HFFc6 (cell line): ENCODE data around the gene PPP1R9B. TPM values are rescaled to one million over a fixed set of nuclear protein-coding genes. Genes with fewer than 3 reads are reported as not detected.

Source experiments
- DNase-seq: peaks from one replicate; pipeline ENCODE4 v3.0.0-alpha.2; 2018
- H3K27ac Mint-ChIP-seq: 2 replicates; pipeline ENCODE4 v1.8.0; 2020; ENCODE audit warnings: mild to moderate bottlenecking, mixed read lengths
- H3K27me3 Mint-ChIP-seq: 2 replicates; pipeline ENCODE4 v1.8.0; 2021; ENCODE audit warnings: mild to moderate bottlenecking, moderate library complexity, mixed read lengths; ENCODE audit not compliant: insufficient read depth
- H3K36me3 Mint-ChIP-seq: 2 replicates; pipeline ENCODE4 v1.8.0; 2021; ENCODE audit warnings: low read depth, mixed read lengths
- H3K4me1 Mint-ChIP-seq: 2 replicates; pipeline ENCODE4 v1.8.0; 2020; ENCODE audit warnings: low read depth, mixed read lengths
- H3K4me3 Mint-ChIP-seq: 2 replicates; pipeline ENCODE4 v1.8.0; 2020; ENCODE audit warnings: mild to moderate bottlenecking, moderate library complexity, mixed read lengths
- H3K9me3 Mint-ChIP-seq: 2 replicates; pipeline ENCODE4 v1.8.0; 2020; ENCODE audit warnings: mild to moderate bottlenecking, mixed read lengths
- total RNA-seq, 6 experiments: library from RNA; stranded (reverse); fragmentation: NEBNext Ultra II Directional; extraction: Animal tissue kit (Norgen Biotek cat#: 25700); gene quantifications; 2 replicates in 1 of 6; 3 replicates in 5 of 6; pipeline ENCODE4 v1.2.3, GENCODE V29; 2021
- TF ChIP-seq, protein P1 (sequence below): fragments of 200-600 bp; sonication (generic); IDR thresholded peaks from 2 replicates; pipeline ENCODE4 v1.5.0; 2021; ENCODE audit warnings: antibody characterized with exemption, mild to moderate bottlenecking

Gene PPP1R9B
- total RNA-seq, 6 experiments from 2014 or later, result 66.4 to 78.5 (median 68.7) TPM

DNA sequence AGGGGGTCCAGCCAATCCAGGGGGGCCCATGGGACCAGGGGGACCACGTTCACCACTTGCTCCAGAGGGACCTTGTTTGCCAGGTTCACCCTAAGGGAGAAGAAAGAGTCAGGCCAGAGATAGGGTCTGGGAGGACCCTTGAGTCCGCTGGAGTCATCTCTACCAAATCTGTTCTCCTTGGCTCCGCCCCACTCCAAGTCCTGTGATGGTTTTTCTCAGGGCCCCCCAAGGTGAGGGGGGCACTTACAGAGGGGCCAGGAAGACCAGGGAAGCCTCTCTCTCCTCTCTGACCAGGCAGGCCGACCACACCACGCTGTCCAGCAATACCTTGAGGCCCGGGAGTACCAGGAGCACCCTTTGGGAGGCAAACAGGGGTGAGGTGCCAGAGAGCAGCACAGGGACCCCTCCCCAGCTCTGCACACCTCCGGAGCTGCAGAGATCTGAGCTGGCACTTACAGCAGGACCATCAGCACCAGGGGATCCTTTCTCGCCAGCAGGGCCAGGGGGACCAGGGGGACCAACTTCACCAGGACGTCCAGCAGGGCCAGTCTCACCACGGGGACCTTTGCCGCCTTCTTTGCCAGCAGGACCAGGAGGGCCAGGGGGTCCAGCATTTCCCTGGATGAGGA, 38.6 kb upstream of the PPP1R9B start:
- Mint-ChIP-seq H3K27ac (peak overlapping the region; percentile 100), H3K9me3 (peaks cover 11% of the 10 kb centered on the region), H3K36me3 (peaks cover 77% of the 10 kb centered on the region), H3K4me1 (peaks cover 100% of the 10 kb centered on the region), H3K4me3 (peak overlapping the region; percentile 100), H3K27me3 (peaks cover 86% of the 10 kb centered on the region)
- DNase-seq, result no peak
- TF ChIP-seq, protein P1, sequence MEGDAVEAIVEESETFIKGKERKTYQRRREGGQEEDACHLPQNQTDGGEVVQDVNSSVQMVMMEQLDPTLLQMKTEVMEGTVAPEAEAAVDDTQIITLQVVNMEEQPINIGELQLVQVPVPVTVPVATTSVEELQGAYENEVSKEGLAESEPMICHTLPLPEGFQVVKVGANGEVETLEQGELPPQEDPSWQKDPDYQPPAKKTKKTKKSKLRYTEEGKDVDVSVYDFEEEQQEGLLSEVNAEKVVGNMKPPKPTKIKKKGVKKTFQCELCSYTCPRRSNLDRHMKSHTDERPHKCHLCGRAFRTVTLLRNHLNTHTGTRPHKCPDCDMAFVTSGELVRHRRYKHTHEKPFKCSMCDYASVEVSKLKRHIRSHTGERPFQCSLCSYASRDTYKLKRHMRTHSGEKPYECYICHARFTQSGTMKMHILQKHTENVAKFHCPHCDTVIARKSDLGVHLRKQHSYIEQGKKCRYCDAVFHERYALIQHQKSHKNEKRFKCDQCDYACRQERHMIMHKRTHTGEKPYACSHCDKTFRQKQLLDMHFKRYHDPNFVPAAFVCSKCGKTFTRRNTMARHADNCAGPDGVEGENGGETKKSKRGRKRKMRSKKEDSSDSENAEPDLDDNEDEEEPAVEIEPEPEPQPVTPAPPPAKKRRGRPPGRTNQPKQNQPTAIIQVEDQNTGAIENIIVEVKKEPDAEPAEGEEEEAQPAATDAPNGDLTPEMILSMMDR, result no peak

DNA sequence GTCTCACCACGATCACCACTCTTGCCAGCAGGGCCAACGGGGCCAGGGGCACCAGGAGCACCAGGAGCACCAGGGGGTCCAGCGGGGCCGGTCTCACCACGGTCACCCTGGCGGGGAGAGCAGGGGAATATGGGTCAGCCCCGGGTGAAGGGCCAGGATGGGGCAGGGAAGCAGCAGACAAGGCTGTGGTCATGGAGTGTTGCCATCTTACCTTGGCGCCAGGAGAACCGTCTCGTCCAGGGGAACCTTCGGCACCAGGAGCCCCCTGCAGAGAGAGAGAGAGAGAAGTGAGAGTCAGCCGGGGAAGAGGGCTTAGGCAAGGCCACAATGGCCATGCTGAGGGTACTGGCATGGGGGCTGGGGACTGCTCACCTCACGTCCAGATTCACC, 38.0 kb upstream of the PPP1R9B start:
- H3K9me3 Mint-ChIP-seq, result peaks cover 9% of the 10 kb centered on the region
- H3K4me3 Mint-ChIP-seq, result peak overlapping the region; percentile 100
- peaks cover 100% of the 10 kb centered on the region for H3K4me1 Mint-ChIP-seq
- TF ChIP-seq, protein P1, result no peak
- peak overlapping the region; percentile 100 for H3K27ac Mint-ChIP-seq
- no peak for DNase-seq
- peaks cover 77% of the 10 kb centered on the region for H3K36me3 Mint-ChIP-seq
- peaks cover 86% of the 10 kb centered on the region for H3K27me3 Mint-ChIP-seq

DNA sequence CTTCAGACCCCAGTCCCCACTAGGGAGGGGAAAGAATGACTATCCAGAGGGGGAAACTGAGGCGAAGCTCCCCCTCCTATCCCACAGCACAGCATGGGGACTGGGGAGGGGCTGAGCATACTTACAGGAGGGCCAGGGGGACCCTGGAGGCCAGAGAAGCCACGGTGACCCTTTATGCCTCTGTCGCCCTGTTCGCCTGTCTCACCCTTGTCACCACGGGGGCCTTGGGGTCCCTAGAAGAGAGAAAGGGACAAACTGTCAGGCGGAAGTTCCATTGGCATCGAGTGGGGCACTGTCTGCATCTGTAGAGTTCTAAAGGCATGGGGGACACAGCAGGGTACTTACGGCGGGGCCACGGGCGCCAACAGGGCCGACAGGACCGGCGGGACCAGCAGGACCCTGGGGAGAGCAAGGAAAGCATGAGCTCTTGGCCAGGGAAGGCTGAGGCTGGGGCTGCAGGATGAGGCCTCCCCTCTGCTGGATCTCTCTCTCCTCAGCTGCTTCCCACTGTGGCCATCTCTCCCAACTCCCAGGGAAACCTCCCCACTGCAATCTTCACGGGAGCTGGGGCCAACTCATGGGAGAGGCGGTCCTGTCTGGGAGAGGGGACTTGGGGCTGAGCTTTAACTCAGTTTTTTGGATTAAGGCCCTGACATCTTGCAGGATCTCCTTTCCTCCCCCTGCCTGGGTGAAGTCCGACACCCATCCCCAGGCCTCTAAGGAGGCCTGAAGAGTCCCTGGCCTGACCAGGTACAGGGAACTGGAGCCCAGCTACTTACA, 37.5 kb upstream of the PPP1R9B start:
- Mint-ChIP-seq H3K4me3 (peak overlapping the region; percentile 100), H3K27ac (peak overlapping the region; percentile 100), H3K4me1 (peaks cover 100% of the 10 kb centered on the region), H3K27me3 (peaks cover 87% of the 10 kb centered on the region), H3K9me3 (peaks cover 3% of the 10 kb centered on the region; the same call in 1 of the 2 replicates), H3K36me3 (peaks cover 74% of the 10 kb centered on the region)
- TF ChIP-seq, protein P1, result no peak
- peak; percentile 70 for DNase-seq

DNA sequence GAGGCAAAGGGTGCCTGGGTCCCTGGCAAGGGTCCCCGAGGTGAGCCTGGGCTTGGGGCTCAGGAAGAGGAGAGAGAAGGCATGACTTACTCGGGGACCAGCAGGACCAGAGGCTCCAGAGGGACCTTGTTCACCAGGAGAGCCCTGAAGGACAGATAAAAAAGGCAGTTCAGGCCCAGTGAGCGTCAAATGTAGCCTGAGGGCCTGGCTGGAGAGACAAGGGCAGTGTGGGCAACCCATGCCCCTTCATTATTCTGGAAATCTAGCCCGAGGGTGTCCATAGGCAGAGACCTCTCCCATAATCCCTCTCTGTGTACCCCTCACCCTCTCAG, 36.9 kb upstream of the PPP1R9B start:
- Mint-ChIP-seq H3K4me1 (peaks cover 100% of the 10 kb centered on the region), H3K27ac (peak overlapping the region; percentile 100), H3K36me3 (peaks cover 75% of the 10 kb centered on the region), H3K4me3 (peak overlapping the region; percentile 100), H3K9me3 (peaks cover 3% of the 10 kb centered on the region; the same call in 1 of the 2 replicates), H3K27me3 (peaks cover 90% of the 10 kb centered on the region)
- DNase-seq, result peak; percentile 71
- TF ChIP-seq, protein P1, result no peak

DNA sequence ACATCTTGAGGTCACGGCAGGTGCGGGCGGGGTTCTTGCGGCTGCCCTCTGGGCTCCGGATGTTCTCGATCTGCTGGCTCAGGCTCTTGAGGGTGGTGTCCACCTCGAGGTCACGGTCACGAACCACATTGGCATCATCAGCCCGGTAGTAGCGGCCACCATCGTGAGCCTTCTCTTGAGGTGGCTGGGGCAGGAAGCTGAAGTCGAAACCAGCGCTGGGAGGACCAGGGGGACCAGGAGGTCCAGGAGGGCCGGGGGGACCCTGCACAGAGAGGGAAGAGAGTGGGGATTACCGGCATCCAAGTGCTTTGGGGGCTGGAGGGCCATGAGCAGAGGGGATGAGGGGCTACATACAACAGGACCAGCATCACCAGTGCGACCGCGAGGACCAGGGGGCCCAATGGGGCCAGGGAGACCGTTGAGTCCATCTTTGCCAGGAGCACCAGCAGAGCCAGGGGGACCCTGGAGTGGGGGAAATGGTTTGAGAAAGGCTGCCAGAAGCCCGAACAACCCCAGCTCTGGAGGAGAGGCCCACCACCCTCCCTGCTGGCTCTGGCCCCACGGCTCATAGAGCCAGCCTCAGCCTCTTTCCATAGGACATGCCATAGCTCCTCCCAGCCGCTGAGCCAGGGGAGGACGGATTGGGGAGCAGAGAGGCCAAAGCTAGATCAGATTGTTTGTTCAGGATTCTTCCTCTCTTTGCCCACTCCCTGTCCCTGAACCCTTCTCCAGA, 36.4 kb upstream of the PPP1R9B start:
- peaks cover 91% of the 10 kb centered on the region for H3K27me3 Mint-ChIP-seq
- TF ChIP-seq, protein P1, result no peak
- peak; percentile 79 for DNase-seq
- peaks cover 100% of the 10 kb centered on the region for H3K4me1 Mint-ChIP-seq
- H3K4me3 Mint-ChIP-seq, result peak overlapping the region; percentile 100
- H3K36me3 Mint-ChIP-seq, result peaks cover 73% of the 10 kb centered on the region
- peak overlapping the region; percentile 100 for H3K27ac Mint-ChIP-seq
- peaks cover 3% of the 10 kb centered on the region; the same call in 1 of the 2 replicates for H3K9me3 Mint-ChIP-seq
